ENCODE measurements around the gene PTAR1. TPM values are rescaled to one million over a fixed set of nuclear protein-coding genes. Genes with fewer than 3 reads are reported as not detected.

Gene PTAR1
- total RNA-seq, 1 experiment from 2014 or later: 32.2 TPM

GRCh38 chr9:69667306-69667705 is 92.5 kb downstream of the PTAR1 start:
- POLR2A ChIA-PET: no interaction called here
- H3K4me2 ChIP-seq (ENCODE audit: low read length): no peak overlapping the region
- H3K36me3 ChIP-seq (ENCODE audit: control insufficient read depth in 1 of 2, insufficient read depth in 2 of 2, low read length in 2 of 2): no peaks in the 10 kb centered on the region
- H2AFZ ChIP-seq (ENCODE audit: low read depth, low read length, poor library complexity, severe bottlenecking): no peak overlapping the region
- CTCF ChIA-PET: no interaction called here
- no peaks in the 10 kb centered on the region for H3K4me1 ChIP-seq (ENCODE audit: control insufficient read depth in 1 of 2, insufficient read depth in 2 of 2, low read length in 2 of 2)
- no peak for TF ChIP-seq EZH2 (IDR thresholded peaks at IDR 0.05)
- no peak for TF ChIP-seq SRF (IDR thresholded peaks at IDR 0.05; ENCODE audit: low read depth)
- TF ChIP-seq ZBTB33 (IDR thresholded peaks at IDR 0.05; ENCODE audit: extremely low read depth, insufficient replicate concordance, low read length): no peak
- TF ChIP-seq FOSL1 (IDR thresholded peaks at IDR 0.05; ENCODE audit: low read depth): no peak
- no peak for TF ChIP-seq SP1 (IDR thresholded peaks at IDR 0.05; ENCODE audit: low read depth)
- no peak for TF ChIP-seq YY1 (IDR thresholded peaks at IDR 0.05; ENCODE audit: extremely low read depth, insufficient replicate concordance, low read depth, low read length)
- no peak for TF ChIP-seq CBX3 (IDR thresholded peaks at IDR 0.05; ENCODE audit: low read depth)
- TF ChIP-seq ZNF274 (IDR thresholded peaks at IDR 0.05; ENCODE audit: low read depth, low read length): no peak
- TF ChIP-seq CEBPB (IDR thresholded peaks at IDR 0.05; ENCODE audit: low read depth): no peak
- BruUV-seq (replicated peaks): no TSS peak
- RAD21 ChIA-PET (ENCODE audit: low non-redundant PET in 1 of 2, low total read pairs in 2 of 2, uncharacterized antibody in 2 of 2, unreplicated experiment in 2 of 2): no interaction called here
- H3K27me3 ChIP-seq (ENCODE audit: insufficient read depth, low read length): peaks cover 32% of the 10 kb centered on the region
- no peaks in the 10 kb centered on the region for H3K9me3 ChIP-seq (ENCODE audit: control insufficient read depth in 1 of 2, insufficient read depth in 1 of 2, low read depth in 1 of 2, low read length in 2 of 2)
- no peak overlapping the region for H3K27ac ChIP-seq (ENCODE audit: low read depth, low read length)
- no peak overlapping the region for H3K9ac ChIP-seq (ENCODE audit: low read length)
- no peaks in the 10 kb centered on the region for H3K9me2 ChIP-seq (ENCODE audit: insufficient read depth)
- H3K4me3 ChIP-seq (replicated peaks in 1 of 2; ENCODE audit: low read depth in 1 of 2, low read length in 2 of 2): no peak overlapping the region
- H3K79me2 ChIP-seq (ENCODE audit: insufficient read depth, low read length): no peaks in the 10 kb centered on the region
- ATAC-seq (no peak), DNase-seq (ENCODE audit: low read depth, low spot score) (no peak)
- no peaks in the 10 kb centered on the region for H4K20me1 ChIP-seq (ENCODE audit: insufficient read depth)
- intact Hi-C loops (cut with micrococcal nuclease): no loop called here

- POLR2A ChIA-PET: no interaction called here
- CTCF ChIA-PET: no interaction called here
- TF ChIP-seq MAX (IDR thresholded peaks at IDR 0.05) (no peak), RAD21 (IDR thresholded peaks at IDR 0.05; ENCODE audit: low read depth) (no peak), SP1 (IDR thresholded peaks at IDR 0.05; ENCODE audit: low read depth) (no peak), ELF1 (IDR thresholded peaks at IDR 0.05; ENCODE audit: borderline replicate concordance, low read depth) (no peak), TCF7L2 (IDR thresholded peaks at IDR 0.05; ENCODE audit: borderline replicate concordance, extremely low read depth, insufficient read depth, insufficient read length) (no peak), JUND (IDR thresholded peaks at IDR 0.05) (no peak), CEBPB (IDR thresholded peaks at IDR 0.05; ENCODE audit: low read depth) (no peak), CTCF (IDR thresholded peaks at IDR 0.05 in 2 of 3, conservative IDR thresholded peaks at IDR 0.05 in 1 of 3; ENCODE audit: borderline replicate concordance in 1 of 3, insufficient read depth in 1 of 3, low read depth in 2 of 3, low read length in 2 of 3) (no peak), CBX3 (IDR thresholded peaks at IDR 0.05; ENCODE audit: low read depth) (no peak), ZBTB33 (IDR thresholded peaks at IDR 0.05; ENCODE audit: extremely low read depth, insufficient replicate concordance, low read length) (no peak)
Observed at GRCh38 chr9:69660304-69660703, 99.5 kb downstream of the PTAR1 start.

More at GRCh38 chr9:69660304-69660703, 99.5 kb downstream of the PTAR1 start:
- H3K79me2 ChIP-seq (ENCODE audit: insufficient read depth, low read length): no peaks in the 10 kb centered on the region
- no peak for ATAC-seq
- H3K36me3 ChIP-seq (ENCODE audit: control insufficient read depth in 1 of 2, insufficient read depth in 2 of 2, low read length in 2 of 2): no peaks in the 10 kb centered on the region
- H3K9me2 ChIP-seq (ENCODE audit: insufficient read depth): no peaks in the 10 kb centered on the region
- H3K4me3 ChIP-seq (replicated peaks in 1 of 2; ENCODE audit: low read depth in 1 of 2, low read length in 2 of 2): no peak overlapping the region
- no peak overlapping the region for H3K4me2 ChIP-seq (ENCODE audit: low read length)
- DNase-seq (ENCODE audit: low read depth, low spot score): no peak
- H3K27ac ChIP-seq (ENCODE audit: low read depth, low read length): no peak overlapping the region
- no TSS peak for BruUV-seq (replicated peaks)
- no peak overlapping the region for H2AFZ ChIP-seq (ENCODE audit: low read depth, low read length, poor library complexity, severe bottlenecking)
- no peaks in the 10 kb centered on the region for H3K9me3 ChIP-seq (ENCODE audit: control insufficient read depth in 1 of 2, insufficient read depth in 1 of 2, low read depth in 1 of 2, low read length in 2 of 2)
- peaks cover 45% of the 10 kb centered on the region for H3K27me3 ChIP-seq (ENCODE audit: insufficient read depth, low read length)
- no peak overlapping the region for H3K9ac ChIP-seq (ENCODE audit: low read length)
- intact Hi-C loops (cut with micrococcal nuclease): no loop called here
- H3K4me1 ChIP-seq (ENCODE audit: control insufficient read depth in 1 of 2, insufficient read depth in 2 of 2, low read length in 2 of 2): no peaks in the 10 kb centered on the region
- RAD21 ChIA-PET (ENCODE audit: low non-redundant PET in 1 of 2, low total read pairs in 2 of 2, uncharacterized antibody in 2 of 2, unreplicated experiment in 2 of 2): no interaction called here
- H4K20me1 ChIP-seq (ENCODE audit: insufficient read depth): no peaks in the 10 kb centered on the region
